Measurements from ENCODE around the gene MPPE1. TPM values are rescaled to one million over a fixed set of nuclear protein-coding genes. Genes with fewer than 3 reads are reported as not detected.

MPPE1 gene
- total and polyA plus RNA-seq, 9 of the 15 experiments (the other 6 are each of a cell fraction or from before 2014, with no cell fraction given), result 10.7 to 19.5 (median 13.3) TPM

DNA sequence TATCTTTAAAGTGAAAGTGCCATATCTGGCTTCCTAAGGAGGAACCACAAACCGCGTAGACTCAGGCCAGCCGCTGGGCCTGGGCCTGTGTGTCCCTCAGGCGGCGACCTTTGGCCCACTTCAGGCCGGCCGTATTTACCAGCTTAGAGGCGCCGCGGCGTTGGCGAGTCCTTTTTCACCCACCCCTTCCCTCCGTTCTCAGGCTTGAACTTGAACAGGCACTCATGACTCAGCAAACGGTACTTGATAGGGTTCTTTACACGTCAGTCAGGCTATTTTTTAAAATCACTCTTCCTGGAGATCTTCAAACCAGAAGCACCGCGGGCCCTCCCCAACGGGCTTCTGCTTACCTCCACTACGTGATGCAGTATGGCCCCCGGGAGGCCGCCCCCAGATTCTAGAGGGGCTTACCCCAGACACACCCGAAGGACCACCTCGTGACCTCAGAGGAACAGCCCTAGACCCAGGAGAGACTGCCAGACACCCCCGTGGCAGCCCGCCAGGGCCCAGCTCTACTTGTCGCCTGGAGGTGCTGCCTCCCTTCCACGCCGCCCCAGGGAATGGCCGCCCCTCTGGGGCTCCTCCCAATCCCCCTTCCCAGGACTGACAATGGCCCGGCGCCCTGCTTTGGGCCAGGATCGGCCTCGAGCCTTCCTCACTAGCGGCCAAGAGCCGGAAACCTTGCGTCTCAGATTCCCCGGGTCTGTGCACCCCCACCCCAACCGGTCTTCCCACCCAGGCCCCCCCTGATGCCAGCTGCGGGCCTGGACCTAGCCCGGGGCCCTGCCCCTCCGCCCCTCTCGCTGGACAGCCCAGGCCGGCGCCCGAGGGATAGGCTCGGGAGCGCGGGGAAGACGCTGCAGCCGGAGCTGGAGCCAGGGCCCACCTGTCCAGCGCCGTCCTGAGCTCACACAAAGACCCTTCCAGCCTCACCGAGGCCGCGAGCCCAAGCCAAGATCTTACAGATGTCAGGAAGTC is 39.4 kb upstream of the MPPE1 start (continued):
- TF ChIP-seq, protein P1, sequence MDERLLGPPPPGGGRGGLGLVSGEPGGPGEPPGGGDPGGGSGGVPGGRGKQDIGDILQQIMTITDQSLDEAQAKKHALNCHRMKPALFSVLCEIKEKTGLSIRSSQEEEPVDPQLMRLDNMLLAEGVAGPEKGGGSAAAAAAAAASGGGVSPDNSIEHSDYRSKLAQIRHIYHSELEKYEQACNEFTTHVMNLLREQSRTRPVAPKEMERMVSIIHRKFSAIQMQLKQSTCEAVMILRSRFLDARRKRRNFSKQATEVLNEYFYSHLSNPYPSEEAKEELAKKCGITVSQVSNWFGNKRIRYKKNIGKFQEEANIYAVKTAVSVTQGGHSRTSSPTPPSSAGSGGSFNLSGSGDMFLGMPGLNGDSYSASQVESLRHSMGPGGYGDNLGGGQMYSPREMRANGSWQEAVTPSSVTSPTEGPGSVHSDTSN (CRISPR knock-in tag; IDR thresholded peaks at IDR 0.05; ENCODE audit: low read depth), result peak; percentile 62
- TF ChIP-seq, protein P1 (tag; conservative IDR thresholded peaks at IDR 0.05; ENCODE audit: low read depth), result peak; percentile 97
- TF ChIP-seq NR2C2 (CRISPR knock-in tag; IDR thresholded peaks at IDR 0.05) (peak; percentile 51; the same call in 1 of the 2 replicates), NR2C2 (tag; IDR thresholded peaks at IDR 0.05) (peak; percentile 94), MYC (IDR thresholded peaks at IDR 0.05; ENCODE audit: low read depth, low read length) (peak; percentile 69; the same call in 1 of the 2 replicates), MYC (CRISPR knock-in tag; IDR thresholded peaks at IDR 0.05; ENCODE audit: borderline replicate concordance, low read depth) (peak; percentile 20; the same call in 1 of the 2 replicates), CCAR2 (IDR thresholded peaks at IDR 0.05; ENCODE audit: low read depth, low read length) (no peak), ZFP36 (IDR thresholded peaks at IDR 0.05; ENCODE audit: low read depth, low read length, partially characterized antibody) (no peak), IRF2 (CRISPR knock-in tag; IDR thresholded peaks at IDR 0.05) (no peak), RBM22 (IDR thresholded peaks at IDR 0.05; ENCODE audit: low read depth, low read length, poor library complexity, severe bottlenecking) (no peak), GATAD2B (IDR thresholded peaks at IDR 0.05; ENCODE audit: borderline replicate concordance) (peak; percentile 84; the same call in 1 of the 2 replicates), POLR2G (IDR thresholded peaks at IDR 0.05; ENCODE audit: low read depth, low read length) (peak; percentile 82), RB1 (IDR thresholded peaks at IDR 0.05; ENCODE audit: low read depth) (peak; percentile 78), XRCC4 (IDR thresholded peaks at IDR 0.05; ENCODE audit: extremely low read depth, insufficient read depth, insufficient read length) (no peak), MBD2 (IDR thresholded peaks at IDR 0.05; ENCODE audit: borderline replicate concordance, low read depth) (peak; percentile 67), TCF7 (IDR thresholded peaks at IDR 0.05; ENCODE audit: borderline replicate concordance) (no peak), STAG1 (CRISPR knock-in tag; IDR thresholded peaks at IDR 0.05; ENCODE audit: borderline replicate concordance) (no peak), ESRRA (IDR thresholded peaks at IDR 0.05; ENCODE audit: borderline replicate concordance, low read depth) (peak; percentile 89; the same call in 1 of the 2 replicates), ATF1 (CRISPR knock-in tag; IDR thresholded peaks at IDR 0.05) (no peak), ATF1 (tag; IDR thresholded peaks at IDR 0.05) (peak; percentile 89), ZNF197 (CRISPR knock-in tag; IDR thresholded peaks at IDR 0.05; ENCODE audit: low read depth) (no peak)
- TF ChIP-seq, protein P2, sequence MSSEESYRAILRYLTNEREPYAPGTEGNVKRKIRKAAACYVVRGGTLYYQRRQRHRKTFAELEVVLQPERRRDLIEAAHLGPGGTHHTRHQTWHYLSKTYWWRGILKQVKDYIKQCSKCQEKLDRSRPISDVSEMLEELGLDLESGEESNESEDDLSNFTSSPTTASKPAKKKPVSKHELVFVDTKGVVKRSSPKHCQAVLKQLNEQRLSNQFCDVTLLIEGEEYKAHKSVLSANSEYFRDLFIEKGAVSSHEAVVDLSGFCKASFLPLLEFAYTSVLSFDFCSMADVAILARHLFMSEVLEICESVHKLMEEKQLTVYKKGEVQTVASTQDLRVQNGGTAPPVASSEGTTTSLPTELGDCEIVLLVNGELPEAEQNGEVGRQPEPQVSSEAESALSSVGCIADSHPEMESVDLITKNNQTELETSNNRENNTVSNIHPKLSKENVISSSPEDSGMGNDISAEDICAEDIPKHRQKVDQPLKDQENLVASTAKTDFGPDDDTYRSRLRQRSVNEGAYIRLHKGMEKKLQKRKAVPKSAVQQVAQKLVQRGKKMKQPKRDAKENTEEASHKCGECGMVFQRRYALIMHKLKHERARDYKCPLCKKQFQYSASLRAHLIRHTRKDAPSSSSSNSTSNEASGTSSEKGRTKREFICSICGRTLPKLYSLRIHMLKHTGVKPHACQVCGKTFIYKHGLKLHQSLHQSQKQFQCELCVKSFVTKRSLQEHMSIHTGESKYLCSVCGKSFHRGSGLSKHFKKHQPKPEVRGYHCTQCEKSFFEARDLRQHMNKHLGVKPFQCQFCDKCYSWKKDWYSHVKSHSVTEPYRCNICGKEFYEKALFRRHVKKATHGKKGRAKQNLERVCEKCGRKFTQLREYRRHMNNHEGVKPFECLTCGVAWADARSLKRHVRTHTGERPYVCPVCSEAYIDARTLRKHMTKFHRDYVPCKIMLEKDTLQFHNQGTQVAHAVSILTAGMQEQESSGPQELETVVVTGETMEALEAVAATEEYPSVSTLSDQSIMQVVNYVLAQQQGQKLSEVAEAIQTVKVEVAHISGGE (CRISPR knock-in tag; IDR thresholded peaks at IDR 0.05), result peak in 1 of 3 experiments; percentile 64; a peak in 2 of 6 replicates
